T47D (cell line): ENCODE measurements around the gene STX8.
A peak's percentile ranks its signal among the peaks of the same experiment; 100 is the strongest.

Source experiments
- DNase-seq, 2 experiments: peaks; one replicate each; pipeline versions ENCODE4 v3.0.0 to v3.0.0-alpha.2; 2011 to 2012; ENCODE audit warnings: low read depth in 1 of 2, low spot score in 1 of 2
- JUND ChIP-seq: IDR thresholded peaks from 2 replicates; pipeline ENCODE4 v1.6.1; 2012; ENCODE audit warnings: low read depth
- in situ Hi-C: cut with HindIII; loops from 2 replicates; pipeline ENCODE4 v1.10.0; 2016; ENCODE audit warnings: low sequenced_read_pairs, low pct_unique_long_range_greater_than_20kb

Gene STX8

DNA sequence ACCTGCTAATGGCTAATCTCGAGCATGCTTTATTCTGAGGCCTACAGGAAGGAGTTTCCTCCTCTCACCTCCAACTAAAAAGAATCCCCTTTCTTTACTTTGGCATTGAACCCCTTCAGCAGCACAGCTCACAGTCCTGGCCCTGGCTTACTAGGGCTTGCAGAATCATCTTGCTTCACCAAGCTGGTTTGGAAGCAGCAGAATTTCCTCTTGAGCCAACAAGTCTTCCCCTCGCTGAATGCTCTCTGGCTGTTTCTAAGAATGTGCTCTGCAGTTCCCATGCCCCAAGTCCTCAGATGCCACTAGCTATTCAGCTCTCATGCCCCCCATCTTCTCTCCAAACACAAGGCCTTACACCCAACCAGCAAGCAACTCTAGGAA is 283.1 kb downstream of the STX8 start:
- no peak for DNase-seq
- in situ Hi-C loops = no loop called here
- no peak for TF ChIP-seq JUND

DNA sequence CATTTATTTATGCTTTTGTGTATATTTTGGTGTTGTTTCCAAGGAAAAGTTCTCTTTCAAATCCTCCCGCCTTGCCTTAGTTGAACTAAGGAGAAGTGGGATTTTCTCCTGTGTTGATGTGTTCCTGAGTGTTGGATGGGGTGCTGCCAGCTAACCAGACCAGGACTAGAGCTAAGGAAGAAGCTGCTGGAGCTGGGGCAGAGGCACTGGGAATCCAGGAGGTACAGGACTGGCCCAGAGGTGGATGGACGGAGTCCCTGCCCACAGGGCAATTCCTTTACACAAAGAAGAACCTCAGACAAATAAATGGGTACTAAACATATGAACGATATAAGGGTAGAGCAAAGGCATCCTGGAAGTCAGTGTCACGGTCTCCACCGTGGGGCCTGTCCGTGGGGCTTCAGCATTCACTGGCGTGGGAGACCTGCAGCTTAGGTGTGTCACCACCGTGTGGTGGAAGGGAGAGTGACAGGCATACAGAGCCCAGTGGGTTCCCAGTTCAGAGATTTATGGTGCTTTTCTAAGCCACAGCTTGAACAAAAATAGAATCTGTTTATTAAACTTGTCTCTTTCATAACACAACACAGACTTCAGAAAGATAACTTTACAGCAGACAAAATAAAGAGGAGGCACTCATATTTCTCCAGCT is 283.6 kb downstream of the STX8 start:
- peak; percentile 21 to 54 for DNase-seq
- in situ Hi-C loops = no loop called here
- TF ChIP-seq JUND = no peak

- no peak for DNase-seq
Measured at GRCh38 chr17:9290226-9290613, 285.4 kb downstream of the STX8 start.

GRCh38 chr17:9287306-9287705 is 288.3 kb downstream of the STX8 start:
- DNase-seq = no peak
- TF ChIP-seq JUND = no peak
- in situ Hi-C loops = no loop called here

More at GRCh38 chr17:9290226-9290613, 285.4 kb downstream of the STX8 start:
- TF ChIP-seq JUND = no peak
- in situ Hi-C loops = no loop called here

- DNase-seq = no peak
- in situ Hi-C loops = no loop called here
- TF ChIP-seq JUND = no peak
Measured at GRCh38 chr17:9286434-9286833, 289.2 kb downstream of the STX8 start.

- no peak for TF ChIP-seq JUND
- no peak for DNase-seq
- in situ Hi-C loops = no loop called here
Measured at GRCh38 chr17:9285602-9286427, 289.8 kb downstream of the STX8 start.

DNA sequence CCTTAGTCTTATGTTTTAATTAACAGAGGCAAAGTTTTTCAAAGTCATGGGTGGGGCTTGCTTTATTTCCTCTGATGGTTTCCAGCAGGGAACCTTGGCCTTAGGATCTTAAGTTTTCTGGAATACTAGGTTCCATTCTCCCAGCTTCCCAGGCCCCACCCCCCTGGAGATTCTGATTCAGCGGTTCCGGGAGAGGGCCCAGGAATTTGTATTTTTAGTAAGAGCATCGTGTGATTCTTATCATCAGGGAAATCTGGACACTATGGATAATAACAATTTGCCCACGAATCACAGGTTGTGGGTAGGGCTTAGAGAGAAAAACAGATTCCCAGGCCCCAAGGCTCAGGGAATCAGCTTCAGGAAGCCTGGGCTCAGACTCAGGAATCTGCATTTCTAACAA is 290.7 kb downstream of the STX8 start:
- in situ Hi-C loops = no loop called here
- no peak for DNase-seq
- TF ChIP-seq JUND = no peak

GRCh38 chr17:9283909-9284308 is 291.7 kb downstream of the STX8 start:
- in situ Hi-C loops = no loop called here
- no peak for DNase-seq
- no peak for TF ChIP-seq JUND

DNA sequence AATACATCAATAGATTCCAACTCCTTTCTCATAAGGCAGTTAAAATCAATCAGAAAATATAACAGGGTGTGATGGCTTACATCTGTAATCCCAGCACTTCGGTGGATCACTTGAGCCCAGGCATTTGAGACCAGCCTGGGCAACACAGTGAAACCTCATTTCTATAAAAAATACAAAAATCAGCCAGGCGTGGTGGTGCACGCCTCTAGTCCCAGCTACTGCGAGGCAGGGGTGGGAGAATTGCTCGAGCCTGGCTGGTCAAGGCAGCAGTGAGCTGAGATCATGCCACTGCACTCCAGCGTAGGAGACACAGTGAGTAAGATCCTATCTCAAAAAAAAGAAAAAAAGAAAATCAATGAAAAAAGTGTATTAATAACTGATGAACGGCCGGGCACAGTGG is 295.7 kb downstream of the STX8 start:
- TF ChIP-seq JUND = no peak
- in situ Hi-C loops = no loop called here
- no peak for DNase-seq

GRCh38 chr17:9274973-9275372 is 300.6 kb downstream of the STX8 start:
- DNase-seq = no peak
- no peak for TF ChIP-seq JUND
- in situ Hi-C loops = no loop called here

DNA sequence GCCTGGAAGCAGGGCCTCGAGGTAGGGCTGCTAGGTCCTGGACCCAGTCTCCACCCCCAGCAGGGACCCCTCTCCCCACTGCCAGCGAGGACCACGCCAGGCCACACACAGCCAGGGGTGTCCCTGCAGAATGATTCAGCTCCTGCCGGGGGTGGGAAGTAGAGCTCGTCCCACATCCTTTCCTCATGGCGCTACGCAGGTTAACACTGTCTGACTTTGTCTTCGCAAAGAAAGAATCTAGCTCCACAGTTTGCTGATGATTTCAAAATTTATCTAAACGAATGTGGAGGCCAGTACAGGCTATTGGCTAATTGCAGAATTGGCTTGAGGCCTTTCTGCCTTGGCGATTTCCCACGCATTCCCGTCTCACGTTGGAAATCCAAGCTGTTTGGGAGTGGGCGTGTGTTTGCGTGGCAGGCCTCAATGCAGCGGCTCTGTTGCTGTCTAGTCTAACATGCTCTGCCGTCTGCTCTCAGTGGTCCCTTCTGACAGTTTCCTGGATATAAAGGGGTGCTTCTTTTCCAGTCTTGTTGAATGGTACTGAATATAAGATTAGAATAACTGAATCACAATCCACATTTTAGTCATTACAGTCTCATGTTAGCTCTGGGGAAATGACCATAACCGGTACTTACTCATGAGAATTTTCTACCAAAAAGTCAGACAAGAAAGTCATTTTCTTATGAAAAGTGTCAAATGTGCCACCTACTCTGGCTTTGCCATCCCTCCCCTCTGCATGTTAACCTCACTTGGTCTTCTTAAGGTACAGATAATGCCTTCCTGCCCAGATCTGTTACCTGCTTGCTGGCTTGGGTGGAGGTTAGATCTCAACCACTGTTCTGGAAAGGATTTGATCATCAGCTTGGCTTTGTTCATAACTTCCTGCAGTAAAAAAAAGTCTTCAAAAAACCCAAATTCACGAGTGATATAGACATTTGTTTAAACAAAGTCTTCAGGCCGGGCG is 301.9 kb downstream of the STX8 start:
- in situ Hi-C loops = no loop called here
- no peak for DNase-seq
- no peak for TF ChIP-seq JUND

- in situ Hi-C loops = no loop called here
- no peak for DNase-seq
- TF ChIP-seq JUND = no peak
Measured at GRCh38 chr17:9272501-9273200, 303.0 kb downstream of the STX8 start.

DNA sequence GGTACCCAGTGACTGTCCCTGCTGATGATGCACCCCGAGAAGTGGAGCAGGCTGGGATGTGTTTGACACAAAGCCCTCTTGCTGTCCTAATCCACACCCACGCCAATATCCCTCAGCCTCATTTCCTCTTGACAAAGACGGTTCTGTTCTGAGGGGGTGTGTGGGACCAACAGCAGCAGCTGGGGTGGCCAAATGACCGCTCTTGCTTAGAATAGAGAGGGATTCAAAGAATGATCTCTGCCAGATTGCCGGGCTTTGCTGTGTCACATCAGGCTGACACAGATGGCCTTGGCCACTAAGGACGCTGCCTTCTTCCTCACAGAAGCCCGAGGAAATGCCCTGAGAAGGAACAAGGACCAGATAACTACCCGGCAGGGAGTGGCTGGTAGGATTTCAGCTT is 303.6 kb downstream of the STX8 start:
- in situ Hi-C loops = no loop called here

More for the DNA sequence above, 303.6 kb downstream of the STX8 start:
- no peak for TF ChIP-seq JUND
- no peak for DNase-seq
